Liver (tissue), 3 donors: ENCODE data around the gene DISC1.

Experiments
- FOXA2 ChIP-seq: IDR thresholded peaks from 2 replicates; pipeline ENCODE4 v1.6.1; 2016; ENCODE audit warnings: antibody characterized with exemption
- GABPA ChIP-seq, 2 donors: IDR thresholded peaks in 1 of 2; conservative IDR thresholded peaks in 1 of 2; 2 replicates each; pipeline ENCODE4 v1.6.1; 2016; ENCODE audit warnings: antibody characterized with exemption in 2 of 2, mild to moderate bottlenecking in 1 of 2, moderate library complexity in 1 of 2
- RAD21 ChIP-seq, 2 donors: IDR thresholded peaks; 2 replicates each; pipeline ENCODE4 v1.6.1; 2016; ENCODE audit warnings: antibody characterized with exemption in 2 of 2, mild to moderate bottlenecking in 2 of 2
- TAF1 ChIP-seq: conservative IDR thresholded peaks from 2 replicates; pipeline ENCODE4 v1.6.1; 2016; ENCODE audit warnings: antibody characterized with exemption, mild to moderate bottlenecking
- TF ChIP-seq, protein P1 (sequence below): IDR thresholded peaks from 2 replicates; pipeline ENCODE4 v1.6.1; 2016; ENCODE audit warnings: antibody characterized with exemption, mild to moderate bottlenecking
- TF ChIP-seq, protein P2 (sequence below): fragments of 150-350 bp; IDR thresholded peaks from 2 replicates; pipeline ENCODE4 v1.5.1; 2017; ENCODE audit warnings: improper control_type of control experiment, low read depth, low read length; ENCODE audit not compliant: missing input control
- donor health status: healthy.
- donor health status: healthy.

DNA sequence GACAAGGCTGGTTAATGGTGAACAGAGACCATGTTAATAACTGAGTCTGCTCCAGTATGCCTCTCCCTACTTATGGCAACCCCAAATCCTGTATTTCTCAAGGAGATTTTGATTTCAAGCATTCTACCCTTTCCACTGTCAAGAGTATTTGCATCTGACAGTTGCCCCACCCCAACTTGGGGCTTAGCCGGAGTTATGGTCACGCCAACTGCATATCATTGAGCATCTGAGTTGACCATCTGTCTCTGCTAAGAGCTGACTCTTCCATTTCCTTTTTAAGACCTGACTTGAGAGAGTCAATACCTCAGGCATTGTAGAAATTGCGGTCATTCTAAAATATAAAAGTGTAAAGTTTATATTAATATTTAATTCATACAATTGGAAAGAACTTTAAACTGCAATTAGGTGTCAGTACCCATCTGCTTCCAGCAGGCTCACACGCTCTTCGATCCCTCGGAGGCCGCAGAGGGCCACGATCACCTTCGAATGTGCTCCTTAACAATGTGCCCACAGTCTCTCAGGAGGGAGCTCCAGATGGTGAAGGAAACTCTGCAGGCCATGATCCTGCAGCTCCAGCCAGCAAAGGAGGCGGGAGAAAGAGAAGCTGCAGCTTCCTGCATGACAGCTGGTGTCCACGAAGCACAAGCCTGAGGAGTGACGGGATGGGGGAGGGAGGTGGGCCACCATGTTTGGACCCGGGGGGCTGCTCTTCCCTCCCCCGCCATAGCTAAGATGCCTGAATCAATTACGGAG, 409.8 kb downstream of the DISC1 start:
- TF ChIP-seq GABPA (IDR thresholded peaks at IDR 0.05 in 1 of 2, conservative IDR thresholded peaks at IDR 0.05 in 1 of 2) (no peak), TAF1 (no peak), FOXA2 (no peak), RAD21 (IDR thresholded peaks at IDR 0.05) (no peak)
- TF ChIP-seq, protein P1, sequence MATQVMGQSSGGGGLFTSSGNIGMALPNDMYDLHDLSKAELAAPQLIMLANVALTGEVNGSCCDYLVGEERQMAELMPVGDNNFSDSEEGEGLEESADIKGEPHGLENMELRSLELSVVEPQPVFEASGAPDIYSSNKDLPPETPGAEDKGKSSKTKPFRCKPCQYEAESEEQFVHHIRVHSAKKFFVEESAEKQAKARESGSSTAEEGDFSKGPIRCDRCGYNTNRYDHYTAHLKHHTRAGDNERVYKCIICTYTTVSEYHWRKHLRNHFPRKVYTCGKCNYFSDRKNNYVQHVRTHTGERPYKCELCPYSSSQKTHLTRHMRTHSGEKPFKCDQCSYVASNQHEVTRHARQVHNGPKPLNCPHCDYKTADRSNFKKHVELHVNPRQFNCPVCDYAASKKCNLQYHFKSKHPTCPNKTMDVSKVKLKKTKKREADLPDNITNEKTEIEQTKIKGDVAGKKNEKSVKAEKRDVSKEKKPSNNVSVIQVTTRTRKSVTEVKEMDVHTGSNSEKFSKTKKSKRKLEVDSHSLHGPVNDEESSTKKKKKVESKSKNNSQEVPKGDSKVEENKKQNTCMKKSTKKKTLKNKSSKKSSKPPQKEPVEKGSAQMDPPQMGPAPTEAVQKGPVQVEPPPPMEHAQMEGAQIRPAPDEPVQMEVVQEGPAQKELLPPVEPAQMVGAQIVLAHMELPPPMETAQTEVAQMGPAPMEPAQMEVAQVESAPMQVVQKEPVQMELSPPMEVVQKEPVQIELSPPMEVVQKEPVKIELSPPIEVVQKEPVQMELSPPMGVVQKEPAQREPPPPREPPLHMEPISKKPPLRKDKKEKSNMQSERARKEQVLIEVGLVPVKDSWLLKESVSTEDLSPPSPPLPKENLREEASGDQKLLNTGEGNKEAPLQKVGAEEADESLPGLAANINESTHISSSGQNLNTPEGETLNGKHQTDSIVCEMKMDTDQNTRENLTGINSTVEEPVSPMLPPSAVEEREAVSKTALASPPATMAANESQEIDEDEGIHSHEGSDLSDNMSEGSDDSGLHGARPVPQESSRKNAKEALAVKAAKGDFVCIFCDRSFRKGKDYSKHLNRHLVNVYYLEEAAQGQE = no peak
- TF ChIP-seq, protein P2, sequence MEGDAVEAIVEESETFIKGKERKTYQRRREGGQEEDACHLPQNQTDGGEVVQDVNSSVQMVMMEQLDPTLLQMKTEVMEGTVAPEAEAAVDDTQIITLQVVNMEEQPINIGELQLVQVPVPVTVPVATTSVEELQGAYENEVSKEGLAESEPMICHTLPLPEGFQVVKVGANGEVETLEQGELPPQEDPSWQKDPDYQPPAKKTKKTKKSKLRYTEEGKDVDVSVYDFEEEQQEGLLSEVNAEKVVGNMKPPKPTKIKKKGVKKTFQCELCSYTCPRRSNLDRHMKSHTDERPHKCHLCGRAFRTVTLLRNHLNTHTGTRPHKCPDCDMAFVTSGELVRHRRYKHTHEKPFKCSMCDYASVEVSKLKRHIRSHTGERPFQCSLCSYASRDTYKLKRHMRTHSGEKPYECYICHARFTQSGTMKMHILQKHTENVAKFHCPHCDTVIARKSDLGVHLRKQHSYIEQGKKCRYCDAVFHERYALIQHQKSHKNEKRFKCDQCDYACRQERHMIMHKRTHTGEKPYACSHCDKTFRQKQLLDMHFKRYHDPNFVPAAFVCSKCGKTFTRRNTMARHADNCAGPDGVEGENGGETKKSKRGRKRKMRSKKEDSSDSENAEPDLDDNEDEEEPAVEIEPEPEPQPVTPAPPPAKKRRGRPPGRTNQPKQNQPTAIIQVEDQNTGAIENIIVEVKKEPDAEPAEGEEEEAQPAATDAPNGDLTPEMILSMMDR = no peak
